ENCODE data around the gene CXCR6. TPM values are rescaled to one million over a fixed set of nuclear protein-coding genes. Genes with fewer than 3 reads are reported as not detected.
"Not testable (repeated sequence)": the region's sequence is repeated elsewhere in the genome, so short reads cannot be mapped to it uniquely, and the experiment has no call there.

Gene CXCR6
- total and polyA plus RNA-seq, 2 donors (not counting 1 experiment from before 2014, with no cell fraction given), result not detected

- peaks cover 15% of the 10 kb centered on the region for H3K79me2 ChIP-seq (ENCODE audit: control insufficient read depth, insufficient read depth, low read length)
- H3K27me3 ChIP-seq (ENCODE audit: control insufficient read depth, insufficient read depth, low read length), result no peaks in the 10 kb centered on the region
- H3K27ac ChIP-seq (ENCODE audit: insufficient read depth, low read length), result peak within 1 kb of the TSS; percentile 86
- peak within 1 kb of the TSS; percentile 85 for H3K9ac ChIP-seq (ENCODE audit: insufficient read depth, low read length)
- H3K36me3 ChIP-seq (ENCODE audit: control insufficient read depth, insufficient read depth, low read length), result no peaks in the 10 kb centered on the region
- H3K4me2 ChIP-seq (ENCODE audit: extremely low read depth, insufficient read depth, low read length), result peak within 1 kb of the TSS; percentile 95
- peak within 1 kb of the TSS; percentile 80 for H2AFZ ChIP-seq (ENCODE audit: low read length)
- no peaks in the 10 kb centered on the region for H4K20me1 ChIP-seq (ENCODE audit: control insufficient read depth, extremely low read depth, insufficient read depth, low read length)
- TF ChIP-seq EZH2 (IDR thresholded peaks at IDR 0.05; ENCODE audit: low read length, missing control alignments), result no peak
- TF ChIP-seq, protein P1, sequence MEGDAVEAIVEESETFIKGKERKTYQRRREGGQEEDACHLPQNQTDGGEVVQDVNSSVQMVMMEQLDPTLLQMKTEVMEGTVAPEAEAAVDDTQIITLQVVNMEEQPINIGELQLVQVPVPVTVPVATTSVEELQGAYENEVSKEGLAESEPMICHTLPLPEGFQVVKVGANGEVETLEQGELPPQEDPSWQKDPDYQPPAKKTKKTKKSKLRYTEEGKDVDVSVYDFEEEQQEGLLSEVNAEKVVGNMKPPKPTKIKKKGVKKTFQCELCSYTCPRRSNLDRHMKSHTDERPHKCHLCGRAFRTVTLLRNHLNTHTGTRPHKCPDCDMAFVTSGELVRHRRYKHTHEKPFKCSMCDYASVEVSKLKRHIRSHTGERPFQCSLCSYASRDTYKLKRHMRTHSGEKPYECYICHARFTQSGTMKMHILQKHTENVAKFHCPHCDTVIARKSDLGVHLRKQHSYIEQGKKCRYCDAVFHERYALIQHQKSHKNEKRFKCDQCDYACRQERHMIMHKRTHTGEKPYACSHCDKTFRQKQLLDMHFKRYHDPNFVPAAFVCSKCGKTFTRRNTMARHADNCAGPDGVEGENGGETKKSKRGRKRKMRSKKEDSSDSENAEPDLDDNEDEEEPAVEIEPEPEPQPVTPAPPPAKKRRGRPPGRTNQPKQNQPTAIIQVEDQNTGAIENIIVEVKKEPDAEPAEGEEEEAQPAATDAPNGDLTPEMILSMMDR (conservative IDR thresholded peaks at IDR 0.05 in 1 of 2, IDR thresholded peaks at IDR 0.05 in 1 of 2; ENCODE audit: low read depth in 1 of 2, low read length in 2 of 2), result no peak
- peak within 1 kb of the TSS; percentile 82 to 96 (median 88) for H3K4me3 ChIP-seq (replicated peaks in 1 of 4; ENCODE audit: control extremely low read depth in 1 of 4, insufficient read depth in 1 of 4, low read depth in 3 of 4, low read length in 4 of 4)
- H3K4me1 ChIP-seq (ENCODE audit: control insufficient read depth, extremely low read depth, insufficient read depth, low read length), result peaks cover 7% of the 10 kb centered on the region
- DNase-seq (ENCODE audit: low read depth in 2 of 2), result peak; percentile 88
- no peaks in the 10 kb centered on the region for H3K9me3 ChIP-seq (ENCODE audit: control insufficient read depth, insufficient read depth, low read depth, low read length)
Measured at GRCh38 chr3:45995236-45996192, 52.2 kb downstream of the CXCR6 start, which contains the start of gene FYCO1. TSS of gene FYCO1 (minus strand) at chr3:45995824. CDS start at chr3:45984910, 10,914 bp downstream.

DNA sequence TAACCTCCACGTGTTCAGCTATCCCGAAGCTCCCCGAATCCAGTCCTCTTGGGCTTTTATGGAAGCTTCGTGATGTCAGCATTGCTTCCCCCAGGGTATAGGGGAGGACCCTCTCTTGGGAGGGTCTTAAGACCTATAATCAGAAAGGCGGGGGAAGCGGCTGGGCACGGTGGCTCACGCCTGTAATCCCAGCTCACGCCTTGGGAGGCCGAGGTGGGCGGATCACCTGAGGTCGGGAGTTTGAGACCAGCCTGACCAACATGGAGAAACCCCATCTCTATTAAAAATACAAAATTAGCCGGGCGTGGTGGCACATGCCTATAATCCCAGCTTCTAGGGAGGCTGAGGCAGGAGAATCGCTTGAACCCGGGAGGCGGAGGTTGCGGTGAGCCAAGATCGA is 54.2 kb downstream of the CXCR6 start:
- H3K4me3 ChIP-seq (replicated peaks in 1 of 4; ENCODE audit: control extremely low read depth in 1 of 4, insufficient read depth in 1 of 4, low read depth in 3 of 4, low read length in 4 of 4); H3K27ac ChIP-seq (ENCODE audit: insufficient read depth, low read length); DNase-seq (ENCODE audit: low read depth in 2 of 2); H4K20me1 ChIP-seq (ENCODE audit: control insufficient read depth, extremely low read depth, insufficient read depth, low read length); H3K36me3 ChIP-seq (ENCODE audit: control insufficient read depth, insufficient read depth, low read length); H3K79me2 ChIP-seq (ENCODE audit: control insufficient read depth, insufficient read depth, low read length); H3K4me1 ChIP-seq (ENCODE audit: control insufficient read depth, extremely low read depth, insufficient read depth, low read length); H3K9ac ChIP-seq (ENCODE audit: insufficient read depth, low read length); H3K4me2 ChIP-seq (ENCODE audit: extremely low read depth, insufficient read depth, low read length); H3K27me3 ChIP-seq (ENCODE audit: control insufficient read depth, insufficient read depth, low read length); H3K9me3 ChIP-seq (ENCODE audit: control insufficient read depth, insufficient read depth, low read depth, low read length); H2AFZ ChIP-seq (ENCODE audit: low read length): not testable (repeated sequence)

DNA sequence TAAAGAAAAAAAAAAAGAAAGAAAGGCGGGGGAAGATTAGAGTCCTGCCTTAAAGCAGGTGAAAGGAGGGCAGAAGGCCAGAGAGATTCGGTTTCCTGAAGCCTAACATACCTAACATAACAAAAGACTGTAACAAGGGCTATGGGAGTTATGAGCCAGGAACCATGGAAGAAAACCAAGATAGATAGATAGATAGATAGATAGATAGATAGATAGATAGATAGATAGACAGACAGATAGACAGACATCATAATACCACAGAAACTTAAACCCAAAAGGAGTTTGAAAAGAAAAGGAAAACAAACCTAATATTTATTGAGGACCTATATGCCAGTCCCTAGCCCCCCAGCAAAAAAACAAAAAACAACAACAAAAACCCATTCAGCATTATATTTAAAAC is 54.7 kb downstream of the CXCR6 start:
- Histone ChIP-seq H3K27me3 (ENCODE audit: control insufficient read depth, insufficient read depth, low read length) (no peaks in the 10 kb centered on the region), H2AFZ (ENCODE audit: low read length) (no peak overlapping the region), H3K4me1 (ENCODE audit: control insufficient read depth, extremely low read depth, insufficient read depth, low read length) (peaks cover 7% of the 10 kb centered on the region), H3K79me2 (ENCODE audit: control insufficient read depth, insufficient read depth, low read length) (peaks cover 9% of the 10 kb centered on the region), H4K20me1 (ENCODE audit: control insufficient read depth, extremely low read depth, insufficient read depth, low read length) (no peaks in the 10 kb centered on the region), H3K4me3 (replicated peaks in 1 of 4; ENCODE audit: control extremely low read depth in 1 of 4, insufficient read depth in 1 of 4, low read depth in 3 of 4, low read length in 4 of 4) (no peak overlapping the region), H3K4me2 (ENCODE audit: extremely low read depth, insufficient read depth, low read length) (no peak overlapping the region), H3K27ac (ENCODE audit: insufficient read depth, low read length) (no peak overlapping the region), H3K36me3 (ENCODE audit: control insufficient read depth, insufficient read depth, low read length) (no peaks in the 10 kb centered on the region), H3K9ac (ENCODE audit: insufficient read depth, low read length) (no peak overlapping the region), H3K9me3 (ENCODE audit: control insufficient read depth, insufficient read depth, low read depth, low read length) (no peaks in the 10 kb centered on the region)
- no peak for DNase-seq (ENCODE audit: low read depth in 2 of 2)
- TF ChIP-seq, protein P1 (conservative IDR thresholded peaks at IDR 0.05 in 1 of 2, IDR thresholded peaks at IDR 0.05 in 1 of 2; ENCODE audit: low read depth in 1 of 2, low read length in 2 of 2), result no peak
- TF ChIP-seq EZH2 (IDR thresholded peaks at IDR 0.05; ENCODE audit: low read length, missing control alignments), result no peak

Other genes with a start within 250 kb of the CXCR6 start
- not detected in 2 replicates for gene SLC6A20, start 146.9 kb upstream of the CXCR6 start, total RNA-seq
- gene SLC6A20, start 146.9 kb upstream of the CXCR6 start, polyA plus RNA-seq, result not detected in 2 replicates
- 12.4 and 16.2 TPM in 2 replicates for gene LZTFL1, start 101.3 kb upstream of the CXCR6 start, total RNA-seq
- 18.7 and 28.0 TPM in 2 replicates for gene LZTFL1, start 101.3 kb upstream of the CXCR6 start, polyA plus RNA-seq
- gene CCR9, start 56.9 kb upstream of the CXCR6 start, total RNA-seq, result not detected in 2 replicates
- gene CCR9, start 56.9 kb upstream of the CXCR6 start, polyA plus RNA-seq, result not detected in 2 replicates
- 48.0 and 82.2 TPM in 2 replicates for gene FYCO1, start 52.4 kb downstream of the CXCR6 start, total RNA-seq
- gene FYCO1, start 52.4 kb downstream of the CXCR6 start, polyA plus RNA-seq, result 19.2 and 24.8 TPM in 2 replicates
- gene XCR1, start 84.0 kb downstream of the CXCR6 start, total RNA-seq, result under 0.01 TPM in 1 of 2 replicates, not detected in the other
- 0.01 and 0.02 TPM in 2 replicates for gene XCR1, start 84.0 kb downstream of the CXCR6 start, polyA plus RNA-seq